ENCODE data around the gene SYNDIG1.

The SYNDIG1 gene

GRCh38 chr20:24697411-24697810, 228.0 kb downstream of the SYNDIG1 start:
- no peak for DNase-seq (ENCODE audit: insufficient read length, low spot score)
- FAIRE-seq = no peak
- no peak for TF ChIP-seq CTCF (IDR thresholded peaks at IDR 0.05; ENCODE audit: insufficient read depth, missing control alignments)

GRCh38 chr20:24698189-24698588, 228.8 kb downstream of the SYNDIG1 start:
- FAIRE-seq = no peak

GRCh38 chr20:24698706-24699206, 229.3 kb downstream of the SYNDIG1 start:
- no peak for DNase-seq (ENCODE audit: insufficient read length, low spot score)
- no peak for FAIRE-seq
- no peak for TF ChIP-seq CTCF (IDR thresholded peaks at IDR 0.05; ENCODE audit: insufficient read depth, missing control alignments)

More at GRCh38 chr20:24698189-24698588, 228.8 kb downstream of the SYNDIG1 start:
- no peak for TF ChIP-seq CTCF (IDR thresholded peaks at IDR 0.05; ENCODE audit: insufficient read depth, missing control alignments)
- DNase-seq (ENCODE audit: insufficient read length, low spot score) = no peak

- no peak for TF ChIP-seq CTCF (IDR thresholded peaks at IDR 0.05; ENCODE audit: insufficient read depth, missing control alignments)
- DNase-seq (ENCODE audit: insufficient read length, low spot score) (no peak), FAIRE-seq (no peak)
These were observed 230.1 kb downstream of the SYNDIG1 start for GRCh38 chr20:24699321-24700165.

GRCh38 chr20:24700166-24700860, 230.9 kb downstream of the SYNDIG1 start:
- DNase-seq (ENCODE audit: insufficient read length, low spot score) (no peak), FAIRE-seq (no peak)
- no peak for TF ChIP-seq CTCF (IDR thresholded peaks at IDR 0.05; ENCODE audit: insufficient read depth, missing control alignments)

- no peak for TF ChIP-seq CTCF (IDR thresholded peaks at IDR 0.05; ENCODE audit: insufficient read depth, missing control alignments)
- FAIRE-seq = no peak
These were observed 231.6 kb downstream of the SYNDIG1 start for GRCh38 chr20:24701027-24701426.

More at GRCh38 chr20:24701027-24701426, 231.6 kb downstream of the SYNDIG1 start:
- DNase-seq (ENCODE audit: insufficient read length, low spot score) = no peak

Measured in D721Med (cell line).